OCI-LY7 (cell line): Measurements from ENCODE around the gene CNPY3. TPM values are rescaled to one million over a fixed set of nuclear protein-coding genes. Genes with fewer than 3 reads are reported as not detected.
"Not testable (repeated sequence)": the region's sequence is repeated elsewhere in the genome, so short reads cannot be mapped to it uniquely, and the experiment has no call there.

Experiments
- BruUV-seq: library from RNA; stranded (reverse); fragments of 400-500 nt; replicated peaks from 2 replicates; lab custom pipeline; 2021; lab: Mats Ljungman, UMichigan
- CTCF ChIA-PET: fragments of 300-600 bp; sonication (Branson Sonifier 250); formaldehyde crosslinking; loops from one replicate; lab custom pipeline; 2022; ENCODE audit warnings: antibody characterized with exemption; ENCODE audit not compliant: unreplicated experiment; lab: Charles Lee
- POLR2A ChIA-PET: fragments of 300-600 bp; sonication (Branson Sonifier 250); formaldehyde crosslinking; loops from one replicate; lab custom pipeline; 2022; ENCODE audit warnings: antibody characterized with exemption; lab: Charles Lee
- DNase-seq: peaks from one replicate; pipeline ENCODE4 v3.0.0-alpha.2; 2015; ENCODE audit warnings: low spot score
- H2AFZ ChIP-seq: fragments of 200-600 bp; sonication (generic), shearing (Covaris generic); 2 replicates; pipeline ENCODE4 v1.6.1; 2014; ENCODE audit warnings: mild to moderate bottlenecking, antibody characterized with exemption, low read length, moderate library complexity
- H3K27ac ChIP-seq: fragments of 200-600 bp; sonication (generic); 2 replicates; pipeline ENCODE4 v1.5.1; 2014; ENCODE audit warnings: mixed run types, low read depth, mild to moderate bottlenecking, moderate library complexity, low read length, inconsistent platforms; ENCODE audit not compliant: poor library complexity, severe bottlenecking
- H3K36me3 ChIP-seq: fragments of 200-600 bp; sonication (generic); 2 replicates; pipeline ENCODE4 v1.6.1; 2014; ENCODE audit warnings: mild to moderate bottlenecking, antibody characterized with exemption, low read length, moderate library complexity, mixed read lengths; ENCODE audit not compliant: insufficient read depth
- H3K4me1 ChIP-seq: fragments of 200-600 bp; sonication (generic); 2 replicates; pipeline ENCODE4 v1.5.1; 2014; ENCODE audit warnings: mild to moderate bottlenecking, low read length; ENCODE audit not compliant: insufficient read depth, poor library complexity, severe bottlenecking
- H3K4me2 ChIP-seq: fragments of 200-600 bp; sonication (generic); 2 replicates; pipeline ENCODE4 v1.6.1; 2014; ENCODE audit warnings: mild to moderate bottlenecking, low read length
- H3K4me3 ChIP-seq: fragments of 200-600 bp; sonication (generic); 2 replicates; pipeline ENCODE4 v1.5.1; 2014; ENCODE audit warnings: mild to moderate bottlenecking, low read depth, low read length; ENCODE audit not compliant: poor library complexity, severe bottlenecking
- H3K79me2 ChIP-seq: fragments of 200-600 bp; sonication (generic); 2 replicates; pipeline ENCODE4 v1.6.1; 2016; ENCODE audit warnings: low read depth, mild to moderate bottlenecking, low read length, moderate library complexity, mixed read lengths; ENCODE audit not compliant: insufficient read depth
- H3K9me2 ChIP-seq: fragments of 200-600 bp; sonication (generic); 2 replicates; pipeline ENCODE4 v1.6.1; 2016; ENCODE audit warnings: mild to moderate bottlenecking, low read length, mixed read lengths; ENCODE audit not compliant: insufficient read depth
- H3K9me3 ChIP-seq: fragments of 200-600 bp; sonication (generic); 2 replicates; pipeline ENCODE4 v1.6.1; 2014; ENCODE audit warnings: mild to moderate bottlenecking, mixed run types, low read length, mixed read lengths
- H4K20me1 ChIP-seq: fragments of 200-600 bp; sonication (generic); 2 replicates; pipeline ENCODE4 v1.6.1; 2014; ENCODE audit warnings: mild to moderate bottlenecking, antibody characterized with exemption, low read length, moderate library complexity, mixed read lengths; ENCODE audit not compliant: insufficient read depth
- EZH2phosphoT487 ChIP-seq: fragments of 200-600 bp; sonication (generic); IDR thresholded peaks from 2 replicates; pipeline ENCODE4 v1.6.1; 2018; ENCODE audit warnings: low read depth, borderline replicate concordance, mild to moderate bottlenecking, mixed run types, antibody characterized with exemption, low read length, moderate library complexity, mixed read lengths
- intact Hi-C: fragments of 100-400 bp; cut with micrococcal nuclease; formaldehyde crosslinking; loops from one replicate; pipeline ENCODE4 v1.10.0; 2022; ENCODE audit not compliant: unreplicated experiment
- total RNA-seq, 2 experiments: library from RNA; depleted of rRNA in 1 of 2; stranded (reverse); fragments of >200 nt in 1 of 2; shearing (Covaris generic) in 1 of 2; gene quantifications; 2 replicates each; pipeline ENCODE4 v1.2.3, GENCODE V29; 2014 to 2022
- TF ChIP-seq, protein P1 (sequence below): fragments of 200-600 bp; sonication (generic); conservative IDR thresholded peaks from 2 replicates; pipeline ENCODE4 v1.5.1; 2014; ENCODE audit warnings: mild to moderate bottlenecking, antibody characterized with exemption, low read length, moderate library complexity, mixed read lengths

CNPY3 gene
- total RNA-seq, 2 experiments from 2014 or later: 69.3 to 77.2 TPM

- no peaks in the 10 kb centered on the region for H3K9me2 ChIP-seq
- H4K20me1 ChIP-seq: no peaks in the 10 kb centered on the region
- BruUV-seq: TSS peak; percentile 94
- ChIA-PET CTCF (no interaction called here), POLR2A (interaction anchor here (0.7 to 1.5 kb wide), 3 partner anchors 9 to 49 kb away, joined by 3 to 5 read pairs (median 3); partner anchors contain the start of gene RPL7L1)
- peaks cover 22% of the 10 kb centered on the region for H3K36me3 ChIP-seq
- DNase-seq: peak; percentile 97
- H3K4me3 ChIP-seq: peak overlapping the region; percentile 74
- no peak for TF ChIP-seq EZH2phosphoT487
- TF ChIP-seq, protein P1, sequence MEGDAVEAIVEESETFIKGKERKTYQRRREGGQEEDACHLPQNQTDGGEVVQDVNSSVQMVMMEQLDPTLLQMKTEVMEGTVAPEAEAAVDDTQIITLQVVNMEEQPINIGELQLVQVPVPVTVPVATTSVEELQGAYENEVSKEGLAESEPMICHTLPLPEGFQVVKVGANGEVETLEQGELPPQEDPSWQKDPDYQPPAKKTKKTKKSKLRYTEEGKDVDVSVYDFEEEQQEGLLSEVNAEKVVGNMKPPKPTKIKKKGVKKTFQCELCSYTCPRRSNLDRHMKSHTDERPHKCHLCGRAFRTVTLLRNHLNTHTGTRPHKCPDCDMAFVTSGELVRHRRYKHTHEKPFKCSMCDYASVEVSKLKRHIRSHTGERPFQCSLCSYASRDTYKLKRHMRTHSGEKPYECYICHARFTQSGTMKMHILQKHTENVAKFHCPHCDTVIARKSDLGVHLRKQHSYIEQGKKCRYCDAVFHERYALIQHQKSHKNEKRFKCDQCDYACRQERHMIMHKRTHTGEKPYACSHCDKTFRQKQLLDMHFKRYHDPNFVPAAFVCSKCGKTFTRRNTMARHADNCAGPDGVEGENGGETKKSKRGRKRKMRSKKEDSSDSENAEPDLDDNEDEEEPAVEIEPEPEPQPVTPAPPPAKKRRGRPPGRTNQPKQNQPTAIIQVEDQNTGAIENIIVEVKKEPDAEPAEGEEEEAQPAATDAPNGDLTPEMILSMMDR: no peak
- intact Hi-C loops: loop anchor here (5.0 kb wide), 2 partner anchors 143 to 328 kb away; partner anchors contain the start of genes TBCC and UBR2
- no peaks in the 10 kb centered on the region for H3K9me3 ChIP-seq
- peak overlapping the region; percentile 69 for H2AFZ ChIP-seq
- peaks cover 40% of the 10 kb centered on the region for H3K4me1 ChIP-seq
- peak overlapping the region; percentile 76 for H3K27ac ChIP-seq
- H3K79me2 ChIP-seq: peaks cover 8% of the 10 kb centered on the region; the same call in 1 of the 2 replicates
- H3K4me2 ChIP-seq: peak overlapping the region; percentile 72
Observed at GRCh38 chr6:42890311-42891198, 38.7 kb upstream of the CNPY3 start.

DNA sequence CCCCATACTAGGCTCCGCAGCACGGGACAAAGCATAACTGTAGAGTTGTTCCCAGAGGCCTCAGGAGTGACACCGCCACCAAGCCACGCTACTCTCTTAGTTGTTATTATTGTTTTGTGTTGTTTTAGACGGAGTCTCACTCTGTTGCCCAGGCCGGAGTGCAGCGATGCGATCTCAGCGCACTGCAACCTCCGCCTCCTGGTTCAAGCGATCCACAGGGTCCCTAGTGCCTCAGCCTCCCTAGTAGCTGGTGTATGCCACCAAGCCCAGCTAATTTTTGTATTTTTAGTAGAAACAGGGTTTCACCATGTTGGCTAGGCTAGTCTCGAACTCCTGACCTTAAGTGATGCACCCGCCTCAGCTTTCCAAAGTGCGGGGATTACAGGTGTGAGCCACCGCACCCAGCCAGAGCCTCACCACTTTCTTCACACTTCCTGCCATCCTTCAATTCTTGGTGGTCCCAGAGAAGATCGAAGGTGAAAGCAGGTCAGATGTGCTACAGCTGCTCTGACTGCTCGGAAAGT, 38.0 kb upstream of the CNPY3 start:
- POLR2A ChIA-PET: interaction anchor here (1.4 to 1.5 kb wide), 2 partner anchors 10 to 49 kb away, joined by 3 to 4 read pairs; no protein-coding TSS in a partner anchor
- Histone ChIP-seq H3K4me3 (peak overlapping the region; percentile 74), H2AFZ (peak overlapping the region; percentile 69)

DNA sequence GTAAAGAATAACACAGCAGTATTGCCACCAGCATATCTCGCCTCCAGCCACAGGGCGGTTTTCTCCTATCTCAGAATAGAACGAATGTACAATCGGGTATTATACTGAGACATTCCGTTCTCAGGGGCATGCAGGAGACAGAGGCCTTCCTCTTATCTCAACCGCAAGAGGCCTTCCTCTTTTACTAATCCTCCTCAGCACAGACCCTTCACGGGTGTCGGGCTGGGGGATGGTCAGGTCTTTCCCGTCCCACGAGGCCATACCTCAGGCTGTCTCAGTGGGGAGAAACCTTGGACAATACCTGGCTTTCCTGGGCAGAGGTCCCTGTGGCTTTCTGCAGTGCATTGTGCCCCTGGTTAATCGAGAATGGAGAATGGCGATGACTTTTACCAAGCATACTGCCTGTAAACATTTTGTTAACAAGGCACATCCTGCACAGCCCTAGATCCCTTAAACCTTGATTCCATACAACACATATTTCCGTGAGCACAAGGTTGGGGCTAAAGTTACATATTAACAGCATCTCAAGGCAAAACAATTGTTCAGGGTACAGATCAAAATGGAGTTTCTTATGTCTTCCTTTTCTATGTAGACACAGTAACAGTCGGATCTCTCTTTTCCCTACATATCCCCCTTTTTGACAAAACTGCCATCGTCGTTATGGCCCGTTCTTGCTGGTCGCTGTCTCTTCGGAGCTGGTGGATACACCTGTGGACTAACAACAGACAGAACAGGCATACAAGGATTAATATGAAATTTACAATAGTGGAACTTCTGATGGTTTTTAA, 35.0 kb upstream of the CNPY3 start:
- H3K9me2 ChIP-seq, BruUV-seq, H3K79me2 ChIP-seq, H3K36me3 ChIP-seq, CTCF ChIA-PET, H3K9me3 ChIP-seq, H4K20me1 ChIP-seq: not testable (repeated sequence)
- peak overlapping the region; percentile 98 for H2AFZ ChIP-seq
- H3K4me3 ChIP-seq: peak overlapping the region; percentile 32
- intact Hi-C loops: loop anchor here (5.0 kb wide), 2 partner anchors 147 to 332 kb away; partner anchors contain the start of genes TBCC and UBR2
- peak; percentile 42 for DNase-seq
- H3K27ac ChIP-seq: peak overlapping the region; percentile 56
- peaks cover 40% of the 10 kb centered on the region for H3K4me1 ChIP-seq
- peak overlapping the region; percentile 73 for H3K4me2 ChIP-seq
- POLR2A ChIA-PET: interaction anchor here (0.6 kb wide), 1 partner anchor 827 kb away, joined by 3 read pairs; no protein-coding TSS in a partner anchor

More for the DNA sequence above, 38.0 kb upstream of the CNPY3 start:
- intact Hi-C loops: loop anchor here (5.0 kb wide), 2 partner anchors 144 to 329 kb away; partner anchors contain the start of genes TBCC and UBR2
- no peak for DNase-seq
- H3K9me3 ChIP-seq: no peaks in the 10 kb centered on the region
- peak overlapping the region; percentile 76 for H3K27ac ChIP-seq
- H4K20me1 ChIP-seq: no peaks in the 10 kb centered on the region
- peaks cover 15% of the 10 kb centered on the region for H3K36me3 ChIP-seq
- no TSS peak for BruUV-seq
- H3K4me2 ChIP-seq: peak overlapping the region; percentile 72
- H3K79me2 ChIP-seq: peaks cover 8% of the 10 kb centered on the region; the same call in 1 of the 2 replicates
- H3K4me1 ChIP-seq: peaks cover 40% of the 10 kb centered on the region
- H3K9me2 ChIP-seq: no peaks in the 10 kb centered on the region
- CTCF ChIA-PET: no interaction called here
- TF ChIP-seq EZH2phosphoT487: no peak
- TF ChIP-seq, protein P1: no peak
